A549 (cell line): ENCODE measurements around the gene GABRD. TPM values are rescaled to one million over a fixed set of nuclear protein-coding genes. Genes with fewer than 3 reads are reported as not detected.

ENCODE experiments used
- ATAC-seq, 2 experiments: fragments of 200-7000 bp in 1 of 2; fragments of >200 bp in 1 of 2; cut with Nextera tagmentation in 1 of 2; cut with Tn5 transposase in 1 of 2; 3 replicates each; pipeline versions ENCODE4 v1.8.0 to v1.9.1; 2018 to 2020; ENCODE audit warnings: mild to moderate bottlenecking in 1 of 2, moderate library complexity in 1 of 2
- CTCF ChIA-PET: fragments of 300-600 bp; sonication (Branson Sonifier 250); formaldehyde crosslinking; extraction: SDS; loops from one replicate; lab custom pipeline; 2021; ENCODE audit warnings: antibody characterized with exemption, inconsistent platforms; lab: Yijun Ruan, JAX
- POLR2A ChIA-PET: fragments of 350-600 bp; formaldehyde crosslinking; extraction: SDS; loops from one replicate; lab custom pipeline; 2021; ENCODE audit warnings: antibody characterized with exemption, inconsistent platforms; lab: Yijun Ruan, JAX
- DNase-seq, 2 experiments: peaks; one replicate each; pipeline versions ENCODE4 v3.0.0 to v3.0.0-alpha.2; 2011 to 2016; ENCODE audit warnings: low read depth in 1 of 2, low spot score in 1 of 2
- FAIRE-seq: peaks from 2 replicates; lab custom pipeline; 2011; peaks lifted over from hg19 to GRCh38; lab: Jason Lieb, UNC
- H3K27ac ChIP-seq, 2 experiments: fragments of >200 bp; sonication (Bioruptor Twin); formaldehyde crosslinking; 3 replicates each; pipeline ENCODE4 v1.5.1; 2016 to 2017
- H3K4me1 ChIP-seq: fragments of >200 bp; sonication (Bioruptor Twin); formaldehyde crosslinking; 3 replicates; pipeline ENCODE4 v1.6.1; 2016
- H3K4me2 ChIP-seq: fragments of >200 bp; sonication (Bioruptor Twin); formaldehyde crosslinking; 3 replicates; pipeline ENCODE4 v1.6.1; 2016
- H3K4me3 ChIP-seq: fragments of >200 bp; sonication (Bioruptor Twin); formaldehyde crosslinking; 3 replicates; pipeline ENCODE4 v1.5.1; 2016
- H3K9me3 ChIP-seq: fragments of >200 bp; sonication (Bioruptor Twin); formaldehyde crosslinking; 3 replicates; pipeline ENCODE4 v1.6.1; 2016
- CEBPB ChIP-seq, 2 experiments: fragments of >200 bp in 1 of 2; sonication (Bioruptor Twin) in 1 of 2; formaldehyde crosslinking in 1 of 2; IDR thresholded peaks; 2 replicates each; pipeline ENCODE4 v1.6.1; 2012 to 2016
- CHD4 ChIP-seq: fragments of 200-600 bp; sonication (generic); IDR thresholded peaks from 2 replicates; pipeline ENCODE4 v1.6.1; 2016; ENCODE audit warnings: antibody characterized with exemption, mild to moderate bottlenecking, borderline replicate concordance
- FOSL2 ChIP-seq, 2 experiments: fragments of 450-650 bp in 1 of 2; fragments of >200 bp in 1 of 2; sonication (Bioruptor Twin) in 1 of 2; formaldehyde crosslinking; IDR thresholded peaks; 2 replicates each; pipeline versions ENCODE4 v1.5.0 to v1.6.1; 2016 to 2020; ENCODE audit warnings: mild to moderate bottlenecking in 1 of 2, moderate library complexity in 1 of 2
- GATA3 ChIP-seq: IDR thresholded peaks from 2 replicates; pipeline ENCODE4 v1.6.1; 2012; ENCODE audit warnings: borderline replicate concordance
- HDAC2 ChIP-seq: fragments of 200-600 bp; sonication (generic); IDR thresholded peaks from 2 replicates; pipeline ENCODE4 v1.6.1; 2016
- HOXA7 ChIP-seq: fragments of 250-450 bp; sonication (Bioruptor Pico); IDR thresholded peaks from 2 replicates; pipeline ENCODE4 v1.5.0; 2020; ENCODE audit warnings: mild to moderate bottlenecking, moderate library complexity
- HOXB13 ChIP-seq: fragments of 250-450 bp; sonication (Bioruptor Pico); IDR thresholded peaks from 2 replicates; pipeline ENCODE4 v1.5.0; 2020; ENCODE audit warnings: low read depth, mild to moderate bottlenecking, moderate library complexity
- KDM5A ChIP-seq: fragments of 200-600 bp; sonication (generic); IDR thresholded peaks from 2 replicates; pipeline ENCODE4 v1.6.1; 2016; ENCODE audit warnings: antibody characterized with exemption, mild to moderate bottlenecking
- MAZ ChIP-seq: fragments of 150-350 bp; IDR thresholded peaks from 2 replicates; pipeline ENCODE4 v1.6.1; 2014; ENCODE audit warnings: antibody characterized with exemption, low read depth, low read length, borderline replicate concordance
- POLR2AphosphoS2 ChIP-seq: conservative IDR thresholded peaks from 2 replicates; pipeline ENCODE4 v1.6.1; 2012; ENCODE audit warnings: low read length, improper control_type of control experiment, inconsistent platforms
- RAD21 ChIP-seq, 2 experiments: fragments of >200 bp in 1 of 2; sonication (Bioruptor Twin) in 1 of 2; formaldehyde crosslinking in 1 of 2; IDR thresholded peaks in 1 of 2; conservative IDR thresholded peaks in 1 of 2; 2 replicates in 1 of 2; 3 replicates in 1 of 2; pipeline ENCODE4 v1.6.1; 2012 to 2018; ENCODE audit warnings: inconsistent platforms in 1 of 2
- RNF2 ChIP-seq: fragments of 200-600 bp; sonication (generic); IDR thresholded peaks from 2 replicates; pipeline ENCODE4 v1.6.1; 2016; ENCODE audit warnings: low read depth, mild to moderate bottlenecking, antibody characterized with exemption, moderate library complexity, borderline replicate concordance
- TFCP2L1 ChIP-seq: fragments of 250-450 bp; sonication (Bioruptor Pico); IDR thresholded peaks from 2 replicates; pipeline ENCODE4 v1.5.0; 2021; ENCODE audit warnings: mild to moderate bottlenecking
- ZFP36 ChIP-seq: fragments of 450-650 bp; IDR thresholded peaks from 2 replicates; pipeline ENCODE4 v1.6.1; 2014; ENCODE audit warnings: borderline replicate concordance; ENCODE audit not compliant: partially characterized antibody
- WGBS: methylation state at CpG from one replicate; pipeline ENCODE4 v1.1.6; 2017; ENCODE audit errors: missing lambda C conversion rate; 5-methylcytosine and 5-hydroxymethylcytosine counted together
- polyA plus RNA-seq, 4 experiments: library from polyadenylated mRNA; depleted of rRNA in 3 of 4; stranded (reverse); fragments of >200 nt; fragmentation: RNase III in 1 of 4; extraction: RNeasy Plus Mini Kit Qiagen cat#74134 plus additional on column Dnase treatment in 1 of 4; gene quantifications; 2 replicates in 3 of 4; 3 replicates in 1 of 4; pipeline ENCODE4 v1.2.3, GENCODE V29; 2011 to 2017
- TF ChIP-seq, protein P1 (sequence below): fragments of 450-650 bp; IDR thresholded peaks from 2 replicates; pipeline ENCODE4 v1.6.1; 2014; ENCODE audit warnings: antibody characterized with exemption
- TF ChIP-seq, protein P2 (sequence below): fragments of >200 bp; sonication (Bioruptor Twin); formaldehyde crosslinking; IDR thresholded peaks from 3 replicates; pipeline ENCODE4 v1.5.1; 2016
- TF ChIP-seq, protein P3 (sequence below): IDR thresholded peaks from 2 replicates; pipeline ENCODE4 v1.6.1; 2012
- TF ChIP-seq, protein P4 (sequence below): fragments of 200-600 bp; sonication (generic); IDR thresholded peaks from 2 replicates; pipeline ENCODE4 v1.6.1; 2016; ENCODE audit warnings: antibody characterized with exemption, mild to moderate bottlenecking, moderate library complexity

GABRD gene
- polyA plus RNA-seq, 2 of the 4 experiments (the other 2 are of a cell fraction): 0.12 to 0.52 TPM

DNA sequence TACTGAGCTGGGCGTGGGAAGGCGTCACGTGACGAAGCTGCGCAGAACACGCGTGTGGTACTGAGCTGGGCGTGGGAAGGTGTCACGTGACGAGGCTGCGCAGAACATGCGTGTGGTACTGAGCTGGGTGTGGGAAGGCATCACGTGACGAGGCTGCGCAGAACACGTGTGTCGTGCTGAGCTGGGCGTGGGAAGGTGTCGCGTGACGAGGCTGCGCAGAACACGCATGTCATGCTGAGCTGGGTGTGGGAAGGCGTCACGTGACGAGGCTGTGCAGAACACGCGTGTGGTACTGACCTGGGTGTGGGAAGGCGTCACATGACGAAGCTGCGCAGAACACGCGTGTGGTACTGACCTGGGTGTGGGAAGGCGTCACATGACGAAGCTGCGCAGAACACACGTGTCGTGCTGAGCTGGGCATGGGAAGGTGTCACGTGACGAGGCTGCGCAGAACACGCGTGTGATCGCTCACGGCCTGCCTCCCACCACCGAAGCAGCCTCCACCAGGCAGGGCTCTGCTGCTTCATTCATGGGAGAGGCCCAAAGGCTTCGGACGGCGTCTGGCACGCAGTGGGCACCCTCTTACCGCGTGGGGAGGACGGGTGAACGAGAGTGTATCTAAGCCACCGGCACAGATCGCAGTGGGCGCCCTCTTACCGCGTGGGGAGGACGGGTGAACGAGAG, 39.5 kb upstream of the GABRD start:
- H3K9me3 ChIP-seq: no peaks in the 10 kb centered on the region
- POLR2A ChIA-PET: no interaction called here
- ATAC-seq: no peak
- no peak overlapping the region for H3K27ac ChIP-seq
- TF ChIP-seq, protein P1, sequence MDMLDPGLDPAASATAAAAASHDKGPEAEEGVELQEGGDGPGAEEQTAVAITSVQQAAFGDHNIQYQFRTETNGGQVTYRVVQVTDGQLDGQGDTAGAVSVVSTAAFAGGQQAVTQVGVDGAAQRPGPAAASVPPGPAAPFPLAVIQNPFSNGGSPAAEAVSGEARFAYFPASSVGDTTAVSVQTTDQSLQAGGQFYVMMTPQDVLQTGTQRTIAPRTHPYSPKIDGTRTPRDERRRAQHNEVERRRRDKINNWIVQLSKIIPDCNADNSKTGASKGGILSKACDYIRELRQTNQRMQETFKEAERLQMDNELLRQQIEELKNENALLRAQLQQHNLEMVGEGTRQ: no peak
- TF ChIP-seq HOXB13 (CRISPR knock-in tag): no peak
- no peak for TF ChIP-seq HOXA7 (CRISPR knock-in tag)
- no peak for TF ChIP-seq RNF2
- no peak for TF ChIP-seq FOSL2 (IDR thresholded peaks at IDR 0.05)
- TF ChIP-seq FOSL2 (CRISPR knock-in tag; IDR thresholded peaks at IDR 0.05): no peak
- no peak for TF ChIP-seq KDM5A
- TF ChIP-seq, protein P2, sequence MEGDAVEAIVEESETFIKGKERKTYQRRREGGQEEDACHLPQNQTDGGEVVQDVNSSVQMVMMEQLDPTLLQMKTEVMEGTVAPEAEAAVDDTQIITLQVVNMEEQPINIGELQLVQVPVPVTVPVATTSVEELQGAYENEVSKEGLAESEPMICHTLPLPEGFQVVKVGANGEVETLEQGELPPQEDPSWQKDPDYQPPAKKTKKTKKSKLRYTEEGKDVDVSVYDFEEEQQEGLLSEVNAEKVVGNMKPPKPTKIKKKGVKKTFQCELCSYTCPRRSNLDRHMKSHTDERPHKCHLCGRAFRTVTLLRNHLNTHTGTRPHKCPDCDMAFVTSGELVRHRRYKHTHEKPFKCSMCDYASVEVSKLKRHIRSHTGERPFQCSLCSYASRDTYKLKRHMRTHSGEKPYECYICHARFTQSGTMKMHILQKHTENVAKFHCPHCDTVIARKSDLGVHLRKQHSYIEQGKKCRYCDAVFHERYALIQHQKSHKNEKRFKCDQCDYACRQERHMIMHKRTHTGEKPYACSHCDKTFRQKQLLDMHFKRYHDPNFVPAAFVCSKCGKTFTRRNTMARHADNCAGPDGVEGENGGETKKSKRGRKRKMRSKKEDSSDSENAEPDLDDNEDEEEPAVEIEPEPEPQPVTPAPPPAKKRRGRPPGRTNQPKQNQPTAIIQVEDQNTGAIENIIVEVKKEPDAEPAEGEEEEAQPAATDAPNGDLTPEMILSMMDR: no peak
- no peak for TF ChIP-seq POLR2AphosphoS2
- TF ChIP-seq, protein P3, sequence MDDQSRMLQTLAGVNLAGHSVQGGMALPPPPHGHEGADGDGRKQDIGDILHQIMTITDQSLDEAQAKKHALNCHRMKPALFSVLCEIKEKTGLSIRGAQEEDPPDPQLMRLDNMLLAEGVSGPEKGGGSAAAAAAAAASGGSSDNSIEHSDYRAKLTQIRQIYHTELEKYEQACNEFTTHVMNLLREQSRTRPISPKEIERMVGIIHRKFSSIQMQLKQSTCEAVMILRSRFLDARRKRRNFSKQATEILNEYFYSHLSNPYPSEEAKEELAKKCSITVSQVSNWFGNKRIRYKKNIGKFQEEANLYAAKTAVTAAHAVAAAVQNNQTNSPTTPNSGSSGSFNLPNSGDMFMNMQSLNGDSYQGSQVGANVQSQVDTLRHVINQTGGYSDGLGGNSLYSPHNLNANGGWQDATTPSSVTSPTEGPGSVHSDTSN: no peak
- no peak for TF ChIP-seq HDAC2
- TF ChIP-seq TFCP2L1 (CRISPR knock-in tag): no peak
- no peak for TF ChIP-seq CEBPB (IDR thresholded peaks at IDR 0.05)
- no peak for TF ChIP-seq MAZ
- TF ChIP-seq CHD4: no peak
- TF ChIP-seq GATA3: no peak
- no peak for TF ChIP-seq ZFP36
- TF ChIP-seq, protein P4, sequence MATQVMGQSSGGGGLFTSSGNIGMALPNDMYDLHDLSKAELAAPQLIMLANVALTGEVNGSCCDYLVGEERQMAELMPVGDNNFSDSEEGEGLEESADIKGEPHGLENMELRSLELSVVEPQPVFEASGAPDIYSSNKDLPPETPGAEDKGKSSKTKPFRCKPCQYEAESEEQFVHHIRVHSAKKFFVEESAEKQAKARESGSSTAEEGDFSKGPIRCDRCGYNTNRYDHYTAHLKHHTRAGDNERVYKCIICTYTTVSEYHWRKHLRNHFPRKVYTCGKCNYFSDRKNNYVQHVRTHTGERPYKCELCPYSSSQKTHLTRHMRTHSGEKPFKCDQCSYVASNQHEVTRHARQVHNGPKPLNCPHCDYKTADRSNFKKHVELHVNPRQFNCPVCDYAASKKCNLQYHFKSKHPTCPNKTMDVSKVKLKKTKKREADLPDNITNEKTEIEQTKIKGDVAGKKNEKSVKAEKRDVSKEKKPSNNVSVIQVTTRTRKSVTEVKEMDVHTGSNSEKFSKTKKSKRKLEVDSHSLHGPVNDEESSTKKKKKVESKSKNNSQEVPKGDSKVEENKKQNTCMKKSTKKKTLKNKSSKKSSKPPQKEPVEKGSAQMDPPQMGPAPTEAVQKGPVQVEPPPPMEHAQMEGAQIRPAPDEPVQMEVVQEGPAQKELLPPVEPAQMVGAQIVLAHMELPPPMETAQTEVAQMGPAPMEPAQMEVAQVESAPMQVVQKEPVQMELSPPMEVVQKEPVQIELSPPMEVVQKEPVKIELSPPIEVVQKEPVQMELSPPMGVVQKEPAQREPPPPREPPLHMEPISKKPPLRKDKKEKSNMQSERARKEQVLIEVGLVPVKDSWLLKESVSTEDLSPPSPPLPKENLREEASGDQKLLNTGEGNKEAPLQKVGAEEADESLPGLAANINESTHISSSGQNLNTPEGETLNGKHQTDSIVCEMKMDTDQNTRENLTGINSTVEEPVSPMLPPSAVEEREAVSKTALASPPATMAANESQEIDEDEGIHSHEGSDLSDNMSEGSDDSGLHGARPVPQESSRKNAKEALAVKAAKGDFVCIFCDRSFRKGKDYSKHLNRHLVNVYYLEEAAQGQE: no peak
- no peak for TF ChIP-seq RAD21 (conservative IDR thresholded peaks at IDR 0.05 in 1 of 2, IDR thresholded peaks at IDR 0.05 in 1 of 2)
- TF ChIP-seq, all 56 proteins: peak for 0
- no peak overlapping the region for H3K4me2 ChIP-seq
- no peak for FAIRE-seq
- H3K4me3 ChIP-seq: no peak overlapping the region
- no peak for DNase-seq
- CTCF ChIA-PET: no interaction called here
- no peaks in the 10 kb centered on the region for H3K4me1 ChIP-seq
- 92% methylated on average over 15 of the region's 61 CpGs for WGBS
